ENCODE results near the gene PPP1R14C. TPM values are rescaled to one million over a fixed set of nuclear protein-coding genes. Genes with fewer than 3 reads are reported as not detected.
"Not testable (repeated sequence)": the region's sequence is repeated elsewhere in the genome, so short reads cannot be mapped to it uniquely, and the experiment has no call there.

Gene PPP1R14C
- total RNA-seq, 2 donors from 2014 or later: 28.9 to 40.0 TPM

DNA sequence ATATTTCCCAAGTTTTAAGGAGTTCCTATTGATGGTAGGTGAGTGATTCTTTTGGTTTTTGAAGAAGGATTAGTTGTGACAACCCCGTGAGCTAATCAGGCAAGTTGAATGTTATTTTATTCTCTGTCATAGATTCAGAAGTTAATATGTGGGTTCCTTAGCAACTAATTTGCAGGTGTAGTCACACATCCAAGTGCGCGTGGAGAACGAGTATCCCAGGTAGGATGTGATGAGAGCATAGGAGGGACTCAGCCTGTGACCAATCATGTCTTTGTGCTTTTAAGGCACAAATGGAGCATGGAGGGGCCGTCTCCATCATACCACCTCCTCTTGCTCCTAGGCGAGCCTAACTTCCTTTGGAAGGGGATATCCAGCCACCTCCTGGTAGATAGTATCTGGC, 41.1 kb downstream of the PPP1R14C start:
- intact Hi-C loops (cut with DNase I, micrococcal nuclease): no loop called here
- DNase-seq: no peak
- no peak for ATAC-seq

DNA sequence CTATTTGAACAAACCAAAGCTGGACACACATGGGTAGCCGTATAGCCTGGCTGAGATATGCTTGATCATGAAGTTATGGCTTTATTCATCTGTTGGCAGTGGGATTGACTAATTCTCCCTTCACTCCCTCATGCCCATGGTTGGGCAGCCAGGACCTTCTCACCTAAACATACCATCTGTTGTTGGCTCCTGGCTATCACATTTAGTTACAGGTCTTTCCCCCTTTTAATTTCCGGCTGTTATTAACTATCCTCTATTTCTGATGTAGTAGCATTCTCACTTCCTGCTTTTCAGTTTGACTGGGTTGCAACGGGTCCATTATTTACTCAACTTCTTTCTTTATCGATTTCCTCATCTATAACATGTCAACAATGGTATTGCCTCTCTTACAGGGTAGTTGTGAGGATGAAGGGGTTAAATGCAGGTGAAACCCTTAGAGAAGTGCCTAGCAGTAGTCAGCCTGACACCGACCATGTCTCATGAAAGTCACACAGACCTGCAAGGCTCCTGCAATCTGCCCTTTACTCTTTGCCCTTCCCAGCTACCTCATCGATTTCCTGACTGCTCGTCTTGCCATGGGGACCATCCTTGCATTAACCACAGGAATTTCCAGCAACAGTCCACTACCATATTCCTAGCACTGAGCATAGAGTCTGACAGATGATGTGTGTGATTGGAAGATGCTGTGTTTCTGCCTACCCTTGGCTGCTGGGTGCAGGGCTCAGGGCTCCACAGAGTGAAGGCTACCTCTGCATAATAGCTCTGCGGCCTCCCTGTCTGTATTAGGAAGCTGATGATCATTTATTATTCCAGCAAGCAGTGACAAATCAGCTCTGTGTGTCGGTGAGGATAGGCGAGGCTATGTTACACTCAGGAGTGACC, 42.2 kb downstream of the PPP1R14C start:
- peak; percentile 30 for ATAC-seq
- intact Hi-C loops (cut with DNase I, micrococcal nuclease): no loop called here
- no peak for DNase-seq

DNA sequence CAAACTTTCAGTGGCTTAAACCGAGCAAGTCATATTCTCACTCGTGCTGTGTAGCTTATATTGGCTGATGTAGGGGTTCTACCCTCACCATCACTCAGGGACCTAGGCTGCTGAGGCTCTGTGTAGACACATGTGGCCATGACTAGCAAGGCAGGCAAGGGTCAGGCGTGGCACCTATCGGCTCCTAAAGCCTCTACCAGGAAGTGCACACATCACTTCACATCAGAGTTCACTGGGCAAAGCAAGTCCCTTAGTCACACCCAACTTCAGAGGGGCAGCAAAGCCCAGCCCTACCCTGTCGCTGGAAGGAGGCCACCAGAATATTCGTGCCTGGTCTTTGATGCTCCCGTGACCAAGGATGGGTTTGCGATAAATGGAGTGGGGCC, 42.9 kb downstream of the PPP1R14C start:
- intact Hi-C loops (cut with DNase I, micrococcal nuclease): no loop called here
- DNase-seq (peak; percentile 70 to 83), ATAC-seq (peak; percentile 85)

DNA sequence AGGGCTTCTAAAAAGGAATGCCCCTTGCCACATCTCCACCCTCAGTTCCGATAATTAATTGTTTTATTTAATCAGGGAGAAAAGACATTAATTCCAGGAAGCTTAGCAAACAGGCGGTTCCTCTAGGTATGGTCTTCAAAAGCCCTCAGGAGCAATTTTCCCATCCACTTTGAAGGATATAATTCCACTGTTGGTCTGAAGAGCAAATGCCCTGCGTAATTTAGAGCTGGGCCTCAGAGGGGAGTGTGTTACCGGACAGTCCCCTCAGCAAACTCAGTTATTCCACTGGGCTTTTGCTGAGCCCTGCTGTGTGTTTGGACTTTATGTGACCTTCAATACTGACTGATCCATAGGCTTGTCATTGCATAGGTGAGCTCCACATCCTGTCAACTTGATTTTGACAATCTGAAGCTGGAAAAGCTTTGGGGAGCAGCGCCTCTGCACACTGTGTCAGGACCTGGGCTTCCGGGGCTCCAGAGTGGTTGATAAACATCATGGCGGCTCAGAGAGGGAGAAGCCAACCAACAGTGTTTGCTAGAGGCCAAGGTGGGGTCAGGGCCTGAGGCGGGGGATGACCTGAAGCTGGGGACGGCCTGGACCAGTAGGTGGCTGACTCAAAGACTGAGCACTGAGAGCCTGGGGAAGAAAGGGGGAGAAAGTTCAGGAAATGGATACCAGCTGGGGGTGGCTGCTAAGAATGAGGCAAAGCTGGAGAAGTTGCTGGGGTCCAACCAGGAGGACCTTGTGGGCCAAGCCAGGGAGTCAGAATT, 43.5 kb downstream of the PPP1R14C start:
- intact Hi-C loops (cut with DNase I, micrococcal nuclease): no loop called here
- ATAC-seq: no peak
- no peak for DNase-seq

DNA sequence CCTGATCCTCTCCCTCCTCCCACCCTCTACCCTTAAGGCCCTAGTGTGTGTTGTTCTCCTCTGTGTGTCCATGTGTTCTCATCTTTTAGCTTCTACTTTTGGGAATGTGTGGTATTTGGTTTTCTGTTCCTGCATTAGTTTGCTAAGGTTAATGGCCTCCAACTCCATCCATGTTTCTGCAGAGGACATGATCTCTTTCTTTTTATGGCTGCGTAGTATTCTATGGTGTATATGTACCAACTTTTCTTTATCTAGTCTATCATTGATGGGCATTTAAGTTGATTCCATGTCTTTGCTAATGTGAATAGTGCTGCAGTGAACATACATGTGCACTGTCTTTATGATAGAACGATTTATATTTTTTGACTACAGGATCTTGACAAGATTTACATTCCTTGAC, 44.6 kb downstream of the PPP1R14C start:
- ATAC-seq; intact Hi-C loops (cut with DNase I, micrococcal nuclease); DNase-seq: not testable (repeated sequence)

DNA sequence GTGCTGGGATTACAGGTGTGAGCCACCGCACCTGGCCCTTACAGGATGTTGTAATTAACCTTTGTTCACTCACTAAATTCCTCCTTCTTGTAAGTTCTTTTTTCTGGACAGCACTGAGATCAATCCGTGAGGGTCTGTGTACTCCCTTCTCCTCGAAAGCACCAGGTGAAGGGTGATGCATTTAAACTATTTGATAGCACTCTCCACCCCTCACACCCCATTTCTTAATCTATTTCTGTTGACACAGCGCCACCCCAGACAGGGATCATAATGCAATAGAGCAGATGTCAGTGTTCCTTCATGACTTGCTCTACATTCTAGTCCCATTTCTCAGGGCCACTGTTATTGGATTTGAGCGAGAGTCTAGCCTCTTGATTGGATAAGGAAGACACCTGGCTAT, 46.3 kb downstream of the PPP1R14C start:
- ATAC-seq (peak; percentile 44), DNase-seq (peak in 1 of 2 donors; percentile 42)
- intact Hi-C loops (cut with DNase I, micrococcal nuclease): no loop called here

DNA sequence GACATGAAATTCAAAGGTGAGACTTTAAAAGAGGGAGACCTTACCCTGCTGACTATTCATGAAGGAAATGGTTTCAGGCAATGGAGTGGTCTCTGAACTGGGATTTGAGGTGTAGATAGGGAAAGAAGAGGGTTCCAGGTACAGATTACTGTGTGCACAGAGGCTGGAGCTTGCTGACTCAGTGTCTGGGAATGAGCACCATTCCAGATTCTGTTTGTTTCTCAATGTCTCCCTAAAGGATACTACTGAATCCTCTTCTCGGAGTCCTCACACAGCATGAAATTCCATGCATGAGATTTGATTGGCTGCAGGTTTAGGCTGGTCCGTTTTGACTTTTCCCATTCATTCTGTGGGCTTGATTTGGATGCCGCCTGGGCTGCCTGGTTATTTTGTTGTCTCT, 49.0 kb downstream of the PPP1R14C start:
- ATAC-seq (no peak), DNase-seq (no peak)
- intact Hi-C loops (cut with DNase I, micrococcal nuclease): no loop called here

DNA sequence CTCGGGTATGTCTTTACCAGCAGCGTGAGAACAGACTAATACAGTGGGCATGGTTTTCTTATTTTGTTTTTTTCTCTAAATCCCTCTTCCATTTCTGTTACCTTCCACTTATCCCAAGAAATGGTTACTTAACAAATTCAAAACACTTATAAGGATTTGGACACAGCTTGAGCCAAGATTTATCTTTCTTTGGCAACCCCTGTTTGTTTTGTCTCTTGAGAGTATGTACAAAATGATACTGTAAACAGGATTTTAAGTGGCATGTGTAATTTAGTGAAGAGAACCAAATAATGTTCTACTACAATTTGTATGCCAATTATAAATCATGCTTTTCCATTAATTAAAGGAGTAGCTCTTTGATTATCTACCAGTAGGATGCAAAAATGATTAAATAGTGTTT, 51.4 kb downstream of the PPP1R14C start:
- intact Hi-C loops (cut with DNase I, micrococcal nuclease): no loop called here
- no peak for ATAC-seq
- no peak for DNase-seq

DNA sequence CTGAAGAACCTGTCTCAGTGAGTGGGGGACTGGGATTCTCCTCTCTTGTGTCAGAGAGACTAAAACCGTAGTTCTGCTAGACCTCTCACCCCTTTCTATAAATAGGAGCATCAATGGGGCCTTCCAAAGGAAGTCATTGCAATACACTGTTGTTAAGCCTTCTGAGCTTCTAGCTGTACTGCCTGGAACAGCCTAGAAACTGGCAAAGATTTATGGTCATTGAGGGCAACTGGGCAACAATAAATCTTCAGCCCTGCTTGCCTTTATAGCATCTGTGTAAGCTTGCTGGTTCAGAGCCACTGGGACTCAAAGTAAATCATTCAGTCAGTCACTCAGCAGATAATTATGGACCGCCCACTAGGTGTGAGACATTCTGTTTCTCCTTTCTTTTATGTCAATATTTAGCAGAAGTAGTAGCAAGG, 53.2 kb downstream of the PPP1R14C start:
- peak; percentile 85 for ATAC-seq
- peak in 1 of 2 donors; percentile 66 for DNase-seq
- intact Hi-C loops (cut with DNase I, micrococcal nuclease): no loop called here

DNA sequence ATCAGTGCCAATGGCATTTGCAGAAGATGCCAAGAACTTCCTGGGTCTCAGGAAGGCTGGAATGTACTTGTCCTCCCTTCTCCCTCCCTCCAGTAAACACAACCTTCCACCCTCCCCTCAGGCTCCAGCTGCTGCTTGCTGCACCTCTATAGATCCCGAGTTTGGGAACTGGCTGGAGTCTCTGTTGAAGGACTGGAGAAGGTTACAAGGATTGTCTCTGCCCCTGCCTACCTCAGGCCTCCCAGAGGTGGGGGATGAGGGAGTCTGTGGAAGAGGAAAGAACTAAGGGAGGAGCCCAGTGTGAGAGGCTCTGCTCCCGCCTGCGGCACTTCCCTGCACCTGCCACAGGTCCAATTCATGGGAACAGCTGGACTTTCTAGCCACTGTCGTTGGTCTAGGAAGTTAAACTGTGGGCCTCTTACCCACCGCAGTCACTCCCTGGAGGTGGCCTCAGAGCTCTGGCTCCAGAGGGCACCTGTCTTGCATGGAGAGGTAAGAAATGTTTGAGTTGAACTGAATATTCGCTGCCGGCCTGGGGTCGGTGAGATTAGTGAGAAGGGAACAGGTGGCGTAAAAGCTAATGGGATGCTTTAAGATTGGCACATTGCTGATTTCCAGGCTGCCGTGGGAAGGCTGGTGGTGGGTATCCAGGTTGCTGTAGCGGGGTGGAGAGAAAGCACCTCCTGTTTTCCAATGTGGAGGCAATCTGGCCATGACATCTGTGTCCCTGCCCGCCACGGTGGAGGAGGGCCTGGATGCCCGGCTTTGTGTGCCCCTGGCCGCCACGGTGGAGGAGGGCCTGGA, 54.3 kb downstream of the PPP1R14C start:
- peak; percentile 56 for ATAC-seq
- DNase-seq: peak; percentile 56 to 63
- intact Hi-C loops (cut with DNase I, micrococcal nuclease): no loop called here

DNA sequence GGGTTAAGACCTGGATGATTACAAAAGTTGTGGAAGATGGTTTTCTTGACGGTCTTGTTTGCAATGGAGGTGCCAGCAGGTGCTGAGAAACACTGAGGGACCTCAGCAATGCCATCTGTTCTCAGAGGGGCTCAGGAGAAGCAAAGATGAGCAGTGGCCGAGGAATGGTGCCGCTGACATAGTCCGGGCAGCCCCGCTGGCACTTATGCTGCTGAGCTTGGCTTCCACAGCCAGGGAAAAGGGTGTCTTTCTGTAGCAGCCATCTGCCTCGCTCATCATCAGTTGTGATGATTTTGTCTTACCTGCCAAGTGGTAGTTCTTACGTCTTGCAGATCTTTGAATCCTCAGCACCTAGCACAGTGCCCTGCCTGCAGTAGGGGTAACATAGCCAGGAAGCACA, 55.7 kb downstream of the PPP1R14C start:
- ATAC-seq (no peak), DNase-seq (no peak)
- intact Hi-C loops (cut with DNase I, micrococcal nuclease): no loop called here

DNA sequence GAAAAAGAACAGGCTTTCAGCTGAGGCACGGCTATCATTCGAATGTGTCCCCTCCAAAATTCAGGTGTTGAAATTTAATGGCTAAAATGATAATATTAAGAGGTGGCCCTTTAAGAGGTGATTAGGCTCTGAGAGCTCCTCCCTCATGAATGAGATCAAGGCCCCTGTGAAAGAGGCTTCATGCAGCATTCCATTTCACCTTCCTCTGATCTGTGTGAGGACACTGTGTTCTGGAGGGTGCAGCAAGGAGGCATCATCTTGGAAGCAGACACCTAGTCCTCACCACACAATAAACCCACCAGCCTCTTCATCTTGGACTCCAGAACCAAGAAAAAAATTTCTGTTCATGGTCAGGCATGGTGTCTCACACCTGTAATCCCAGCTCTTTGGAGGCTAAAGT, 56.4 kb downstream of the PPP1R14C start:
- ATAC-seq: no peak
- DNase-seq: no peak

DNA sequence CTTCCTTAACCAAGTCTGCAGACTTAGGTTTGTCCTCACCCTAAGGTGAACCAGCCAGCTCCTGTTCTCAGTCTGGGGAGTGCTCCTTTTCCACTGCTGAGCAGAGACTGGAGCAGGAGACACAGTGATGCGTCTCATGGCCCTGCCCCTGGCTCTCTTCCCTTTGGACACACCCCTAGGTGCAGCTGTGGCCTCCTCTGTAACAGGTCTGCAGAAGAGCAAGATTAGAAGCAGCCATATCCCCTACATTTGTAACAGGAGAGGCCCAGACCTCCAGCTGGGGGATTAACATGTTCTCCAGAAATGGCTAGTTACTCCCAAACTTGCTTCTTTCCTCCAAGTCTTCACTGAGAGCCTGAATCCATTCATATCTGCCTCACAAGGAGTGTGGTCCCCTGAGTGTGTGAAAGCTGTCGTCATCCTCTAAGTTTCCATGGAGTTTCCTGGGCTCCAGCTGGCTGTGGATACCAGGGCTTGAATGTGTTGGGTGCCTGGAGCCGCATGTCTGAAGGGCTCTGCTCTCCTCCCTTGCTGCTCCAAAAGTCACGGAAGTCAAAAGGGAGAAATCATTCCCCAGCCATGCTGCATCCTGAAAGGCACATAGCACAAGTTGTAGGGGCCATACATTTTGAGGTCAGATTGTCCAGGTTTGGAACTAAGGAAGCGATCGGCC, 57.7 kb downstream of the PPP1R14C start:
- ATAC-seq (peak; percentile 38), DNase-seq (peak; percentile 58 to 66)
- intact Hi-C loops (cut with DNase I, micrococcal nuclease): no loop called here

More for the DNA sequence above, 56.4 kb downstream of the PPP1R14C start:
- intact Hi-C loops (cut with DNase I, micrococcal nuclease): no loop called here

DNA sequence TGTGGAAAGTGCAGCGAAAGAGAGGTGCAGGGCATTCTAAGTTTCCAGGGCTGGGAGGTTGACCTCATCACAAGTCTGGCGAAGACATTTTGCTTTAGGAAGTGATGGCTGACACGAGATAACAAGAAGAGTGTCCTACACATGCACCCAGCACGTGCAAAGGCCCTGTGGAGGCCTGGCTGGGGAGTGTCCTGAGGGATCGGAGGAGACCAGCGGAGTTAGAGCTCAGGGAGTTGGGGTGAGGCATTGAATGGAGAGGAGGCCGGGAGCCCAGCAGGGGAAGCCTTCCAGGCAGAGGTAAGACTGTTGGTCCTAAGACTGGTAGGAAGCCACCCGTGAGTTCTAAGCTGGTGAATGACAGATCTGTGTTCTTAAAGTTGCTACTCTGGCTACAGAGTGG, 58.4 kb downstream of the PPP1R14C start:
- DNase-seq (peak in 1 of 2 donors; percentile 43), ATAC-seq (peak; percentile 8)
- intact Hi-C loops (cut with DNase I, micrococcal nuclease): no loop called here

DNA sequence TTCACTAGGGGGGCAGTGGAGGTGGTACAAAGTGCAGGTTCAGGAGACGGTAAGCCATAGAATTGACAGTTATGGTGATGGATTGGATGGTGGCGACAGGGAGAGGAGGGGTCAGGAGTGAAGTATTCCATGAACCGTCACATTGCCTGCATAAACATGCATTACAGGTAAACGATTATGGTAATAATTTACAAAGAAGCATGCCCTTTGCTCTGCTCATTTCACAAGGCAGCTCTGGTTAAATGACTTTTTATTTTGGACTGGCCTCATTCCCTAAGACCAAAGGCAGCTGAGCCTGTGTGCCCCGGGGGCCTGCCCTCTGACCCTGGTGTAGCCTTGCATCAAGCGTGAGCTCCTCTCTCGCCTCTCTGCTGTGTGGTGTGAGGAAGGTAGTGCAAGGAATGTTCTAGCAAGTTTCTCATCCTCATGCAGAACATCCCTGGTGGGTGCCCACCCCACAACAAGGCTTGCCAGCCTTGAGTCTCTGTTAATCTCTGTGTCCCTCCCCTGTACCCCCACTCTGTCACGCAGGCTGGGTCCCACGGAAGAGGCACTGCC, 59.0 kb downstream of the PPP1R14C start:
- peak; percentile 52 to 80 for DNase-seq
- peak; percentile 79 for ATAC-seq
- intact Hi-C loops (cut with DNase I, micrococcal nuclease): no loop called here

DNA sequence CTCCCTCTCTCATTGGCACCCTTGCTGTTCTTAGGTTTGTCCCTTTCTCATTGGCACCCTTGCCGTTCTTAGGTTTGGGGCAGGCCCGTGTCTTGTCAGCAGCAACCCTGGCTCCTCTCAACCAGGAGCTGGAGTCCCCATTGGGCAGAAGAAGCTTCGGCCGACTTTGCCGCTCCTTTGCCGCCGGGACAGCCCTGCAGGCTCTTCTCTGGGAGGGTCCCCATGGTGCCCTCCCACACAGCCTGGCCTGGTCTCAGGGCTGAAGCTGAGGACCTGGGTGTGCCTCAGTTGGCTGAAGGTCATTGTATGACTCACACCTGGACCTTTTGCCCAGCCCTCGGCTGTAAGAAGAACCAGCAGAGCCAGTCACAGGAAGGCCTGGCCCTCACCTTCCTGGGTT, 59.6 kb downstream of the PPP1R14C start:
- ATAC-seq: peak; percentile 75
- DNase-seq: peak; percentile 53 to 78
- intact Hi-C loops (cut with DNase I, micrococcal nuclease): no loop called here

DNA sequence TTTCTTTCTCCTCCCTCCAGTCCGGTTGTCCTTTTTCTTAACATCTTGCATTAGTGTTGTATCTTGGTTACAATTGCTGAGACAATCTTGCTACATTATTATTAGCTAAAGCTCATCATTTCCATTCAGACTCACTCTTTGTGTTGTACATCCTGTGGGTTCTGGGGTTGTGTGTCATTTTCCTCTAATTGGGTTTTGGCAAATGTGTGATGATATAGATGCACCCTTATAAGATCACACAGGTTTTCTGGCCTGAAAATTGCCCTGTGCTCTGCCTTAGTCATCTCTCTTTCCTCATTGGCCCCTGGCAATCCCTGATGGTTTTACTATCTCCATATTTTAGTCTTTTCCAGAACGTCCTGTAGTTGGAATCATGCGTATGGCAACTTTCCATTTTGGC, 60.1 kb downstream of the PPP1R14C start:
- intact Hi-C loops (cut with DNase I, micrococcal nuclease): no loop called here
- ATAC-seq (no peak), DNase-seq (no peak)

DNA sequence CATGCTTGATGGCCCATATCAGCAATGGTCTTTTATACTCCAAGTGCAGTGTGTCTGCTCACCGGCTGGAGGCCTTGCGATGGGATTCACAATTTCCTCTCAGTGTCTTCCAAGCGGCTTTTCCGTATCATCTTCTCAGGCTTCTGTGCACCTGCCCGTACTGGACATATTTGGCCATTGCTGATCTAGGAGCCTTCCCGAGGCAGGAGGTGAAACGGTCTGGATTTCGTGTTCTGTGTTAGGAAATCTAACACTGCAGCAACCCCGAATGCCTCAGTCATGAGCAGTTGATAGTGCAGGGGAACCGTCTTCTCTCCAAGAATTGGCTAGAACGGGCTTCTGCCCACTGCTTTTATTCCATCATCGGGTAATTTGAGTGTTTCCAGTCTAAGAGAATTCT, 60.5 kb downstream of the PPP1R14C start:
- intact Hi-C loops (cut with DNase I, micrococcal nuclease): no loop called here
- ATAC-seq: no peak
- no peak for DNase-seq
